Measurements from ENCODE around the gene EYS. TPM values are rescaled to one million over a fixed set of nuclear protein-coding genes. Genes with fewer than 3 reads are reported as not detected.

Gene EYS
- polyA plus RNA-seq, 2 of the 4 experiments (the other 2 are of a cell fraction) = 0.03 to 0.06 TPM

DNA sequence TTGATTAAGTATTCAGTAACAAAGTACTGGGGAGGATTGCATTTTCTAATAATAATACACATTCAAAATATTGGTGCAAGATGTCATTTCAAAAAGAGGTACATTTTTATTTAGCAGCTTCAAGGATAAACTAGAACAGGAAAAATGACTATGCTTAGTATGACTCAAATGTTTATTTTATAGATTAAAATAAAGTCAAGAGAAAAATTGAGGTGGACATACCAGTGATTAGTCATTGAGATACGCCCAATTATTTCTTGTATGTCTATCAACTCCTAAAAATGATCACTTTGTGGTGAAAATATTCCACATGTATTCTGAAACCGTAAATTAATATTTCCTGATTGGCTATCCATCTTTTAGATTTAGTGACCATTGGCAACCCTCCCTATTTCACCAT is 1974.7 kb downstream of the EYS start (continued):
- TF ChIP-seq MAZ (IDR thresholded peaks at IDR 0.05; ENCODE audit: borderline replicate concordance, low read depth, low read length) = no peak

DNA sequence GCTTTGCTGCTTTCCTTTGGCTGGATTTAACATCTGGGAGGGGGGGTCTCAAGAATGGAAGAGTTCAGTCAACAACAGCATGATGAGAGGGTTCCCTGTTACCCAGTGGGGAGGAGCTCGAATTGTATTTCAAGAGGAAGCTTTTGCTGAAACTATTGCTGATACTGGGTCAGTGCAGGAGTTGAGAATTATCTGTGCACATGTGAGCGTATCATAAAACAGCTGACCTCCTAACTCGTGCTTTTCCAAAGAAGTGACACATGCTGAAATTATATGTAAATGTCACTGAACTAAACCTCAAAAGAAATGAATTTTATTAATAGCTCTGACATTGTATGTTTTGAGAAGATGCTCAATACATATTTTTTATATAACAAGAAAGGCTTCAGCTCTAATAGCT is 1975.1 kb downstream of the EYS start:
- DNase-seq (ENCODE audit: low read depth in 1 of 2, low spot score in 1 of 2) (no peak), FAIRE-seq (no peak), ATAC-seq (no peak)
- TF ChIP-seq ZSCAN20 (CRISPR knock-in tag; IDR thresholded peaks at IDR 0.05) = no peak
- TF ChIP-seq CHD2 (IDR thresholded peaks at IDR 0.05; ENCODE audit: low read length, partially characterized antibody) = no peak
- no peak for TF ChIP-seq RCOR1 (IDR thresholded peaks at IDR 0.05; ENCODE audit: low read depth, low read length)
- TF ChIP-seq FOXS1 (CRISPR knock-in tag; IDR thresholded peaks at IDR 0.05) = no peak
- TF ChIP-seq, protein P1, sequence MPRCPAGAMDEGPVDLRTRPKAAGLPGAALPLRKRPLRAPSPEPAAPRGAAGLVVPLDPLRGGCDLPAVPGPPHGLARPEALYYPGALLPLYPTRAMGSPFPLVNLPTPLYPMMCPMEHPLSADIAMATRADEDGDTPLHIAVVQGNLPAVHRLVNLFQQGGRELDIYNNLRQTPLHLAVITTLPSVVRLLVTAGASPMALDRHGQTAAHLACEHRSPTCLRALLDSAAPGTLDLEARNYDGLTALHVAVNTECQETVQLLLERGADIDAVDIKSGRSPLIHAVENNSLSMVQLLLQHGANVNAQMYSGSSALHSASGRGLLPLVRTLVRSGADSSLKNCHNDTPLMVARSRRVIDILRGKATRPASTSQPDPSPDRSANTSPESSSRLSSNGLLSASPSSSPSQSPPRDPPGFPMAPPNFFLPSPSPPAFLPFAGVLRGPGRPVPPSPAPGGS (IDR thresholded peaks at IDR 0.05) = no peak
- TF ChIP-seq FOSB (CRISPR knock-in tag; IDR thresholded peaks at IDR 0.05) = no peak
- TF ChIP-seq ESRRA (IDR thresholded peaks at IDR 0.05; ENCODE audit: borderline replicate concordance, low read length) = no peak
- TF ChIP-seq MYC (IDR thresholded peaks at IDR 0.05; ENCODE audit: borderline replicate concordance, low read length) = no peak
- no peak for TF ChIP-seq HDAC2 (IDR thresholded peaks at IDR 0.05)
- TF ChIP-seq EP300 (IDR thresholded peaks at IDR 0.05) = no peak
- TF ChIP-seq RARB (CRISPR knock-in tag; IDR thresholded peaks at IDR 0.05) = no peak
- TF ChIP-seq GATA3 (IDR thresholded peaks at IDR 0.05; ENCODE audit: borderline replicate concordance) = no peak
- TF ChIP-seq NPAS2 (CRISPR knock-in tag; IDR thresholded peaks at IDR 0.05; ENCODE audit: borderline replicate concordance) = no peak
- no peak for TF ChIP-seq ZC3H11A (IDR thresholded peaks at IDR 0.05)
- no peak for TF ChIP-seq HOXB13 (CRISPR knock-in tag; IDR thresholded peaks at IDR 0.05; ENCODE audit: low read depth)
- no peak for TF ChIP-seq EHF (CRISPR knock-in tag; IDR thresholded peaks at IDR 0.05)
- TF ChIP-seq, protein P2, sequence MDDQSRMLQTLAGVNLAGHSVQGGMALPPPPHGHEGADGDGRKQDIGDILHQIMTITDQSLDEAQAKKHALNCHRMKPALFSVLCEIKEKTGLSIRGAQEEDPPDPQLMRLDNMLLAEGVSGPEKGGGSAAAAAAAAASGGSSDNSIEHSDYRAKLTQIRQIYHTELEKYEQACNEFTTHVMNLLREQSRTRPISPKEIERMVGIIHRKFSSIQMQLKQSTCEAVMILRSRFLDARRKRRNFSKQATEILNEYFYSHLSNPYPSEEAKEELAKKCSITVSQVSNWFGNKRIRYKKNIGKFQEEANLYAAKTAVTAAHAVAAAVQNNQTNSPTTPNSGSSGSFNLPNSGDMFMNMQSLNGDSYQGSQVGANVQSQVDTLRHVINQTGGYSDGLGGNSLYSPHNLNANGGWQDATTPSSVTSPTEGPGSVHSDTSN (IDR thresholded peaks at IDR 0.05) = no peak
- no peak for TF ChIP-seq TFCP2L1 (CRISPR knock-in tag; IDR thresholded peaks at IDR 0.05)
- no peak for TF ChIP-seq ZFP36 (IDR thresholded peaks at IDR 0.05; ENCODE audit: borderline replicate concordance, partially characterized antibody)
- TF ChIP-seq HOXB5 (CRISPR knock-in tag; IDR thresholded peaks at IDR 0.05) = no peak
- CTCF ChIA-PET = interaction anchor here (1.4 to 1.5 kb wide), 2 partner anchors 42 to 133 kb away, joined by 4 read pairs; no protein-coding TSS in a partner anchor
- Histone ChIP-seq H3K4me3 (no peak overlapping the region), H3K4me2 (peak overlapping the region; percentile 10; the same call in 2 of the 3 replicates), H3K27ac (no peak overlapping the region), H3K9me3 (no peaks in the 10 kb centered on the region), H3K4me1 (peaks cover 15% of the 10 kb centered on the region)
- POLR2A ChIA-PET = no interaction called here
- 54% methylated on average over 3 of the region's 3 CpGs for WGBS (ENCODE audit: missing lambda C conversion rate)

DNA sequence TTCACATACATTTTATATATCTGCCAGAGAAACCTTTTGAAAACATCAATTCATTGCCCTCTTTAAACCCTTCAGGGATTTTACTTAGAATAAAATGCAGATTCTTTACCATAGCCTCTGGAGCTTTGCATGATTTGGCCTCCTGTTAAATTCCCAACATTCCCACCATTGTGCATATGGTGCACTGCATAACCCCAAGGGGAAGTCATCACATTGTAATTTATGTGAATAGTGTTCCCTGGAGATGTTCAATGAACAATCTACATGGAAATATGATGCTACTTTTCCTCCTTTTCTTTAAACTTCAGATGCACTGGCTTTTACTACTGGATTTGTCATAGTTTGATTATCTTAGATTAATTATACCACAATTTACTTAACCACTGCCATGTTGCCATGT is 1976.7 kb downstream of the EYS start:
- DNase-seq (ENCODE audit: low read depth in 1 of 2, low spot score in 1 of 2) (no peak), ATAC-seq (no peak), FAIRE-seq (no peak)
- no peak overlapping the region for H3K4me2 ChIP-seq
- CTCF ChIA-PET = interaction anchor here (1.6 kb wide), 1 partner anchor 32 kb away, joined by 4 read pairs; no protein-coding TSS in a partner anchor
- no peaks in the 10 kb centered on the region for H3K9me3 ChIP-seq
- H3K4me1 ChIP-seq = peaks cover 15% of the 10 kb centered on the region
- TF ChIP-seq PHF8 (IDR thresholded peaks at IDR 0.05; ENCODE audit: borderline replicate concordance, low read depth) (no peak), JUN (IDR thresholded peaks at IDR 0.05) (no peak), CHD4 (IDR thresholded peaks at IDR 0.05; ENCODE audit: borderline replicate concordance) (no peak), ZFP36 (IDR thresholded peaks at IDR 0.05; ENCODE audit: borderline replicate concordance, partially characterized antibody) (no peak), KDM1A (IDR thresholded peaks at IDR 0.05; ENCODE audit: low read depth) (no peak), KDM5A (IDR thresholded peaks at IDR 0.05) (no peak), JUNB (IDR thresholded peaks at IDR 0.05) (no peak)
- TF ChIP-seq, protein P3, sequence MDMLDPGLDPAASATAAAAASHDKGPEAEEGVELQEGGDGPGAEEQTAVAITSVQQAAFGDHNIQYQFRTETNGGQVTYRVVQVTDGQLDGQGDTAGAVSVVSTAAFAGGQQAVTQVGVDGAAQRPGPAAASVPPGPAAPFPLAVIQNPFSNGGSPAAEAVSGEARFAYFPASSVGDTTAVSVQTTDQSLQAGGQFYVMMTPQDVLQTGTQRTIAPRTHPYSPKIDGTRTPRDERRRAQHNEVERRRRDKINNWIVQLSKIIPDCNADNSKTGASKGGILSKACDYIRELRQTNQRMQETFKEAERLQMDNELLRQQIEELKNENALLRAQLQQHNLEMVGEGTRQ (IDR thresholded peaks at IDR 0.05) = no peak
- POLR2A ChIA-PET = no interaction called here
- no peak overlapping the region for H3K27ac ChIP-seq
- no peak overlapping the region for H3K4me3 ChIP-seq

Measured in A549 (cell line).